OCI-LY1 (cell line): ENCODE results near the gene PTP4A2.

Experiments used
- EZH2 ChIP-seq: fragments of 200-600 bp; sonication (generic), shearing (Covaris generic); IDR thresholded peaks from 2 replicates; pipeline ENCODE4 v1.8.0; 2017; ENCODE audit warnings: borderline replicate concordance, mixed run types, mild to moderate bottlenecking, antibody characterized with exemption, low read length, moderate library complexity, mixed read lengths
- TF ChIP-seq, protein P1 (sequence below): fragments of 200-600 bp; sonication (generic), shearing (Covaris generic); IDR thresholded peaks from 2 replicates; pipeline ENCODE4 v1.5.1; 2017; ENCODE audit warnings: mild to moderate bottlenecking, antibody characterized with exemption, low read length, moderate library complexity, mixed read lengths

- TF ChIP-seq, protein P1, sequence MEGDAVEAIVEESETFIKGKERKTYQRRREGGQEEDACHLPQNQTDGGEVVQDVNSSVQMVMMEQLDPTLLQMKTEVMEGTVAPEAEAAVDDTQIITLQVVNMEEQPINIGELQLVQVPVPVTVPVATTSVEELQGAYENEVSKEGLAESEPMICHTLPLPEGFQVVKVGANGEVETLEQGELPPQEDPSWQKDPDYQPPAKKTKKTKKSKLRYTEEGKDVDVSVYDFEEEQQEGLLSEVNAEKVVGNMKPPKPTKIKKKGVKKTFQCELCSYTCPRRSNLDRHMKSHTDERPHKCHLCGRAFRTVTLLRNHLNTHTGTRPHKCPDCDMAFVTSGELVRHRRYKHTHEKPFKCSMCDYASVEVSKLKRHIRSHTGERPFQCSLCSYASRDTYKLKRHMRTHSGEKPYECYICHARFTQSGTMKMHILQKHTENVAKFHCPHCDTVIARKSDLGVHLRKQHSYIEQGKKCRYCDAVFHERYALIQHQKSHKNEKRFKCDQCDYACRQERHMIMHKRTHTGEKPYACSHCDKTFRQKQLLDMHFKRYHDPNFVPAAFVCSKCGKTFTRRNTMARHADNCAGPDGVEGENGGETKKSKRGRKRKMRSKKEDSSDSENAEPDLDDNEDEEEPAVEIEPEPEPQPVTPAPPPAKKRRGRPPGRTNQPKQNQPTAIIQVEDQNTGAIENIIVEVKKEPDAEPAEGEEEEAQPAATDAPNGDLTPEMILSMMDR, result no peak
- TF ChIP-seq EZH2, result no peak
These were observed 6.3 kb upstream of the PTP4A2 start for GRCh38 chr1:31944205-31945089.
